Neutrophil (primary cell): ENCODE data around the gene PTTG1.

Experiments
- H3K27ac ChIP-seq: fragments of 200-600 bp; sonication (generic); 2 replicates; pipeline ENCODE4 v1.5.1; 2016; ENCODE audit warnings: mild to moderate bottlenecking, moderate library complexity
- H3K27me3 ChIP-seq: fragments of 200-600 bp; sonication (generic); 2 replicates; pipeline ENCODE4 v1.6.0; 2016; ENCODE audit warnings: mild to moderate bottlenecking
- H3K36me3 ChIP-seq: fragments of 200-600 bp; sonication (generic); 2 replicates; pipeline ENCODE4 v1.5.1; 2017
- H3K4me1 ChIP-seq, 2 experiments: fragments of 200-600 bp in 1 of 2; sonication (generic) in 1 of 2; 1 replicate in 1 of 2; 2 replicates in 1 of 2; pipeline versions ENCODE4 v1.5.1 to v1.6.1; 2013 to 2016; ENCODE audit warnings: low read depth in 1 of 2, low read length in 1 of 2, mild to moderate bottlenecking in 1 of 2, moderate library complexity in 1 of 2; ENCODE audit not compliant: control insufficient read depth in 1 of 2, insufficient read depth in 1 of 2
- H3K4me3 ChIP-seq, 2 experiments: fragments of 200-600 bp in 1 of 2; sonication (generic) in 1 of 2; 1 replicate in 1 of 2; 2 replicates in 1 of 2; pipeline ENCODE4 v1.5.1; 2013 to 2016; ENCODE audit warnings: low read depth in 1 of 2, low read length in 1 of 2, mild to moderate bottlenecking in 1 of 2, moderate library complexity in 1 of 2
- H3K9me3 ChIP-seq: fragments of 200-600 bp; sonication (generic); 2 replicates; pipeline ENCODE4 v1.5.1; 2016
- TF ChIP-seq, protein P1 (sequence below): fragments of 200-600 bp; sonication (generic); IDR thresholded peaks from 2 replicates; pipeline ENCODE4 v1.5.1; 2016; ENCODE audit warnings: antibody characterized with exemption

The PTTG1 gene

DNA sequence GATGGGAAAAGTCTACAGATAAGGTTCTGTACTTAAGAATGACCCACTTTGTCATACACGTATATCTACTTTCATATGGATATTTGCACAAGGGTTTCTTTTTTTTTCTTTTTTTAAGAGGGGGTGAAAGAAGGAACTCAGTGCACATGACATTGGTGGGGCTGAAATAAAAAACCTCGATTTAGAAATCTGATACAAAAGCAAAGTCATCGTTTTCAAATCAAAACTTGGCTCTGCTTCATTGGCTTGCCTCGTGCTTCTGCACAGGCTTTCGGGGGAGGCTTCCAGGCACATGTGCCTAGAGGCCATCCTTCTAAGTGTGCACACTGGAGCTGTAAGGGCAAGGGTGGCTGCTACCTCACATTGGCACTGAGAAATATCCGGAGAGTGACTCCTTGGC lies 31.1 kb downstream of the PTTG1 start:
- no peak overlapping the region for H3K27ac ChIP-seq
- H3K4me1 ChIP-seq, result no peaks in the 10 kb centered on the region
- H3K9me3 ChIP-seq, result no peaks in the 10 kb centered on the region
- H3K36me3 ChIP-seq, result no peaks in the 10 kb centered on the region
- no peak overlapping the region for H3K4me3 ChIP-seq
- H3K27me3 ChIP-seq, result peaks cover 37% of the 10 kb centered on the region
- TF ChIP-seq, protein P1, sequence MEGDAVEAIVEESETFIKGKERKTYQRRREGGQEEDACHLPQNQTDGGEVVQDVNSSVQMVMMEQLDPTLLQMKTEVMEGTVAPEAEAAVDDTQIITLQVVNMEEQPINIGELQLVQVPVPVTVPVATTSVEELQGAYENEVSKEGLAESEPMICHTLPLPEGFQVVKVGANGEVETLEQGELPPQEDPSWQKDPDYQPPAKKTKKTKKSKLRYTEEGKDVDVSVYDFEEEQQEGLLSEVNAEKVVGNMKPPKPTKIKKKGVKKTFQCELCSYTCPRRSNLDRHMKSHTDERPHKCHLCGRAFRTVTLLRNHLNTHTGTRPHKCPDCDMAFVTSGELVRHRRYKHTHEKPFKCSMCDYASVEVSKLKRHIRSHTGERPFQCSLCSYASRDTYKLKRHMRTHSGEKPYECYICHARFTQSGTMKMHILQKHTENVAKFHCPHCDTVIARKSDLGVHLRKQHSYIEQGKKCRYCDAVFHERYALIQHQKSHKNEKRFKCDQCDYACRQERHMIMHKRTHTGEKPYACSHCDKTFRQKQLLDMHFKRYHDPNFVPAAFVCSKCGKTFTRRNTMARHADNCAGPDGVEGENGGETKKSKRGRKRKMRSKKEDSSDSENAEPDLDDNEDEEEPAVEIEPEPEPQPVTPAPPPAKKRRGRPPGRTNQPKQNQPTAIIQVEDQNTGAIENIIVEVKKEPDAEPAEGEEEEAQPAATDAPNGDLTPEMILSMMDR, result no peak

DNA sequence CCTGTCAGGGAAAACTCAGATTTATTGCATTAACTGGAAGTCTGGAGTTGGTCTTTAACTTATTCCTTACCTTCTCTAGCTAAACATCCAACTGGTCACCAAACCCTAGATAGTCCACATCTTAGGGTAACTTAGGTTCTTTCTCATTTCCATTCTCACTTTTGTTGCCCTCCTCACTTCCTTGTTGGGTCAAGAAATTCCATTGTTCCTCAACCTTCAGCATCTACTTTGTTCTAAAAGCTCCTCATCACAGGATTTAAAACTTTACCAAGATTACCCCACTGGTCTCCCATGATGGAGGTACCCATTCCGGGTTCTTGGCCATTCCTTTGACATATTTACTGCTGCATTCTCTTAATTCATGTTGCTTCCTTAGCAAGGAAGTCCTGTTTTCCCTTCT lies 32.1 kb downstream of the PTTG1 start:
- no peaks in the 10 kb centered on the region for H3K9me3 ChIP-seq
- H3K27ac ChIP-seq, result no peak overlapping the region
- H3K4me3 ChIP-seq, result no peak overlapping the region
- TF ChIP-seq, protein P1, result no peak
- peaks cover 37% of the 10 kb centered on the region for H3K27me3 ChIP-seq
- no peaks in the 10 kb centered on the region for H3K36me3 ChIP-seq
- H3K4me1 ChIP-seq, result no peaks in the 10 kb centered on the region

DNA sequence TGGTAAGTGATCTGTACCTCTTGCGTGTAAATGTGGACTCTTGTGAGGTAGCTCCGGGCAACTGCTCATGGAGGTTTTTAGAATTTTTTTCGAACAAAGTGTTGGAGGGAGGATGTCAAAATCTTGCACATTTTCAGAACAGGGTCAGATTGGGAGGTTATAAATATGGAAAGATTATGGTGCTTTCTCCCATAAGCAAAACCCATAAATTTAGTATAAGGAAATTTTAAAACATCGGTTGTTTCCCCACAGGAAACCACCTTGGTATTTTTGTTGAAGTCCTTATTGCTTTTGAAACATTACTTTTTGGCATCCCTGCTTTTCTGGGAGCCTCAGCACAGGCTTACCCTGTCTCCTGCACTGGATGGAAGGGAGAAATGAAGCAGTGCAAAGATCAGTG lies 33.9 kb downstream of the PTTG1 start:
- Histone ChIP-seq H3K36me3 (no peaks in the 10 kb centered on the region), H3K27ac (no peak overlapping the region), H3K9me3 (no peaks in the 10 kb centered on the region), H3K4me3 (no peak overlapping the region), H3K4me1 (no peaks in the 10 kb centered on the region), H3K27me3 (peaks cover 37% of the 10 kb centered on the region)
- TF ChIP-seq, protein P1, result no peak

DNA sequence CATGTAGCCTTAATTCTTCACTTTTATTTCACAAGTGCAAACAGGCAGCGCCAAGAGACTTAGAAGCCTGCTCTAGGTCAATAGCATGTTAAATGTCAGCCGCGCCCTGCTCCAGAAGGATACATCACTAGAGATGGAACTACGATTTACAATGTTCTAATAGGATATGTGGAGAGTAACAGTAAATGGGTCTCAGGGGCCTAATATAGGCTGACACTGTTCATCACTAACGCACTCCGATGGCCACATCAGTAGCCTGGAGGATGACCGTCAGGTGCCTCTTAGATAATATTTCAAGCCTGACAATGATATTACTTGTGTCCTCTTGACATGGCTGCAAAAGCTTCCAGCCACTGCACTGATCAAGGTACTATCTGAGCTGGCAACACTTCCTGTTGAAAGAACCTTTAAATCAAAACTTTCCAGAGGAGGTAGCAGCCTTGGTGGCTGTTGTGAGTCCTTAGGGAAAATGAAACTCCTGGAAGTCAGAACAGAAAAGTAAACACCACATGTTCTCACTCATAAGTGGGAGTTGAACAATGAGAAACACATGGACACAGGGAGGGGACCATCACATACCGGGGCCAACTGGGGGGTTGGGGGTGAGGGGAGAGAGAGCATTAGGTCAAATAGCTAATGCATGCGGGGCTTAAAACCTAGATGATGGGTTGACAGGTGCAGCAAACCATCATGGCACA lies 35.0 kb downstream of the PTTG1 start:
- TF ChIP-seq, protein P1, result no peak
- Histone ChIP-seq H3K36me3 (no peaks in the 10 kb centered on the region), H3K9me3 (no peaks in the 10 kb centered on the region), H3K27me3 (peaks cover 37% of the 10 kb centered on the region), H3K4me1 (no peaks in the 10 kb centered on the region), H3K4me3 (no peak overlapping the region), H3K27ac (no peak overlapping the region)

DNA sequence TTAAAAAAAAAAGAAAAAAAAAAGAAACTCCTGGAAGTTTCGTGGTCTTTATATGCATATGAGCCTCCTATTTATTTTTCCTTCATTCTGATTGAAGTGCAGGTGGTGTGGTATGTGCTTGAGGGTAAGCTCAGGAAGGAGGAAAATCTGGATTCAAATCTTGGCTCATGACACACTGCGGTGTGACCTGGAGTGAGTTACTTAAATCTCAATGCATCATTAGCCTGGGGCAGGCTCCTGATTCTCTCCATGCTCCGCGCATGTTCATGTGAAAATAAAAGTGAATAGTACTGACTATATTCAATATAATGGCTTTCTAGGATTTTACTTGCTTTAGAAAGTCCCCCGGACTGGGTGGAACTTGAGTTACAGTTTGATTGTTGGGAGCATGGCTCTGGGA lies 35.6 kb downstream of the PTTG1 start:
- H3K4me3 ChIP-seq, result no peak overlapping the region
- no peaks in the 10 kb centered on the region for H3K36me3 ChIP-seq
- TF ChIP-seq, protein P1, result no peak
- H3K4me1 ChIP-seq, result no peaks in the 10 kb centered on the region
- no peaks in the 10 kb centered on the region for H3K9me3 ChIP-seq
- no peak overlapping the region for H3K27ac ChIP-seq
- H3K27me3 ChIP-seq, result peaks cover 35% of the 10 kb centered on the region
